Measurements from ENCODE around the gene WDFY4.

DNA sequence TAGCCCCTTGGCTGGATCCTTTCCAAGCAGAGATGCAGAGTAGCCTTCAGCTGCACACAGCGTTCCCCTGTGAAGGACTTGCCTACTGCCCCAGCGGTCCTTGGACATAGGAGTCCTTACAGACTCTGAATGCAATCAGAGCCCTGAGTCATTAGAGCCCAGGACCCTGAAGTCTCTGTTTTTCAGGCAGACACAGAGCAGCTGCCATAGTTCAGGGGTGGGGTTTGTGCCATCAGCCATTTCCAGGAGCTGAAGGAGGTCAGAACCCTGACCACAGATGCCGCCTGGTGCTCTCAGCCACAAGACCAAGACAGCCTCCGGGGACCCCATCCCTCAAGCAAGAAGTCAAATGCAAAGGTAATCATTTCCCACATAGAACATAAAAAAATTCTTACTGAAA, 32.8 kb upstream of the WDFY4 start:
- TF ChIP-seq, protein P1, sequence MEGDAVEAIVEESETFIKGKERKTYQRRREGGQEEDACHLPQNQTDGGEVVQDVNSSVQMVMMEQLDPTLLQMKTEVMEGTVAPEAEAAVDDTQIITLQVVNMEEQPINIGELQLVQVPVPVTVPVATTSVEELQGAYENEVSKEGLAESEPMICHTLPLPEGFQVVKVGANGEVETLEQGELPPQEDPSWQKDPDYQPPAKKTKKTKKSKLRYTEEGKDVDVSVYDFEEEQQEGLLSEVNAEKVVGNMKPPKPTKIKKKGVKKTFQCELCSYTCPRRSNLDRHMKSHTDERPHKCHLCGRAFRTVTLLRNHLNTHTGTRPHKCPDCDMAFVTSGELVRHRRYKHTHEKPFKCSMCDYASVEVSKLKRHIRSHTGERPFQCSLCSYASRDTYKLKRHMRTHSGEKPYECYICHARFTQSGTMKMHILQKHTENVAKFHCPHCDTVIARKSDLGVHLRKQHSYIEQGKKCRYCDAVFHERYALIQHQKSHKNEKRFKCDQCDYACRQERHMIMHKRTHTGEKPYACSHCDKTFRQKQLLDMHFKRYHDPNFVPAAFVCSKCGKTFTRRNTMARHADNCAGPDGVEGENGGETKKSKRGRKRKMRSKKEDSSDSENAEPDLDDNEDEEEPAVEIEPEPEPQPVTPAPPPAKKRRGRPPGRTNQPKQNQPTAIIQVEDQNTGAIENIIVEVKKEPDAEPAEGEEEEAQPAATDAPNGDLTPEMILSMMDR (IDR thresholded peaks at IDR 0.05), result no peak
- TF ChIP-seq EP300 (IDR thresholded peaks at IDR 0.05) (no peak), POLR2A (IDR thresholded peaks at IDR 0.05) (no peak)
